Ovary (tissue), 9 donors: Measurements from ENCODE around the gene MELTF. TPM values are rescaled to one million over a fixed set of nuclear protein-coding genes. Genes with fewer than 3 reads are reported as not detected.

ENCODE experiments used
- DNase-seq, 5 donors: peaks; one replicate each; pipeline ENCODE4 v3.0.0-alpha.2; 2019 to 2020
- H3K27ac ChIP-seq, 2 donors: fragments of 200-600 bp; one replicate each; pipeline versions ENCODE4 v1.5.1 to v1.8.0; 2019 to 2022
- H3K27me3 ChIP-seq: fragments of 200-600 bp; one replicate; pipeline ENCODE4 v1.8.0; 2022
- H3K36me3 ChIP-seq: fragments of 200-600 bp; sonication (generic); one replicate; pipeline ENCODE4 v1.5.1; 2019
- H3K4me1 ChIP-seq: one replicate; pipeline ENCODE4 v1.8.1; 2013; ENCODE audit warnings: mild to moderate bottlenecking, moderate library complexity; ENCODE audit not compliant: insufficient read depth
- H3K4me3 ChIP-seq: fragments of 200-600 bp; sonication (generic); one replicate; pipeline ENCODE4 v1.5.1; 2017
- H3K9me3 ChIP-seq, 2 donors: fragments of 200-600 bp in 1 of 2; sonication (generic) in 1 of 2; one replicate each; pipeline versions ENCODE4 v1.5.1 to v1.8.1; 2013 to 2019; ENCODE audit warnings: mild to moderate bottlenecking in 1 of 2, moderate library complexity in 1 of 2
- EP300 ChIP-seq: sonication (generic); formaldehyde crosslinking; IDR thresholded peaks from one replicate; pipeline ENCODE4 v1.6.1; 2017; ENCODE audit warnings: antibody characterized with exemption
- POLR2A ChIP-seq: fragments of 450-650 bp; IDR thresholded peaks from one replicate; pipeline ENCODE4 v1.6.1; 2017; ENCODE audit warnings: antibody characterized with exemption, mild to moderate bottlenecking, moderate library complexity
- WGBS, 3 donors: extraction: QIAGEN DNeasy Blood & Tissue Kit in 1 of 3; methylation state at CpG; one replicate each; pipeline versions ENCODE4 v1.1.5 to v1.1.7; 2013 to 2017; 5-methylcytosine and 5-hydroxymethylcytosine counted together
- intact Hi-C, 4 donors: fragments of 100-400 bp; cut with DNase I; formaldehyde crosslinking; loops; one replicate each; pipeline versions ENCODE4 v1.11.0 to v1.15.1; 2022 to 2023
- polyA plus RNA-seq, 2 donors: library from polyadenylated mRNA; stranded (reverse); fragments of 200-250 nt in 1 of 2; fragments of 350-450 nt in 1 of 2; fragmentation: Illumina TruSeq in 1 of 2; extraction: RNeasy Lipid Tissue Mini Kit (QIAGEN cat#74804) in 1 of 2; gene quantifications; one replicate each; pipeline ENCODE4 v1.2.3, GENCODE V29; 2013 to 2014
- total RNA-seq, 7 donors: library from RNA; depleted of rRNA in 2 of 7; stranded (reverse); fragments of >200 nt in 2 of 7; fragmentation: NEBNext Ultra II Directional in 3 of 7; extraction: Animal tissue kit (Norgen Biotek cat#: 25700) in 3 of 7; gene quantifications; one replicate each; pipeline versions ENCODE4 v1.1.0 to v1.2.4, GENCODE V29; 2016 to 2023
- TF ChIP-seq, protein P1 (sequence below), 3 donors: fragments of 450-650 bp in 2 of 3; fragments of 200-600 bp in 1 of 3; IDR thresholded peaks; one replicate each; pipeline versions ENCODE4 v1.5.1 to v1.8.0; 2016 to 2022; ENCODE audit warnings: antibody characterized with exemption in 3 of 3, mild to moderate bottlenecking in 1 of 3
- donor health status: DM: no; HTN: no; CAD: no; lungs with moderate emphysema.
- donor health status: DM: no; HTN: no; CAD: no.
- donor health status: Bipolar disorder and iron deficiency.
- donor health status: DM: yes; HTN: yes; CAD: no.
- donor health status: DM: no; HTN: no; CAD: no.
- donor health status: DM: yes; HTN: yes; CAD: no.

The MELTF gene
- total and polyA plus RNA-seq, 9 donors, result 0.53 to 19.0 (median 2.0) TPM

GRCh38 chr3:197027151-197027895, 2.3 kb downstream of the MELTF start:
- no peaks in the 10 kb centered on the region for H3K36me3 ChIP-seq
- H3K4me1 ChIP-seq, result peaks cover 5% of the 10 kb centered on the region
- no peak overlapping the region for H3K27ac ChIP-seq
- H3K4me3 ChIP-seq, result no peak overlapping the region
- no peaks in the 10 kb centered on the region for H3K27me3 ChIP-seq
- no peaks in the 10 kb centered on the region for H3K9me3 ChIP-seq
- 94 to 98% (median 96%) methylated on average over 29 of the region's 29 CpGs for whole genome bisulfite sequencing, 3 donors
- TF ChIP-seq EP300 (no peak), POLR2A (no peak)
- TF ChIP-seq, protein P1, sequence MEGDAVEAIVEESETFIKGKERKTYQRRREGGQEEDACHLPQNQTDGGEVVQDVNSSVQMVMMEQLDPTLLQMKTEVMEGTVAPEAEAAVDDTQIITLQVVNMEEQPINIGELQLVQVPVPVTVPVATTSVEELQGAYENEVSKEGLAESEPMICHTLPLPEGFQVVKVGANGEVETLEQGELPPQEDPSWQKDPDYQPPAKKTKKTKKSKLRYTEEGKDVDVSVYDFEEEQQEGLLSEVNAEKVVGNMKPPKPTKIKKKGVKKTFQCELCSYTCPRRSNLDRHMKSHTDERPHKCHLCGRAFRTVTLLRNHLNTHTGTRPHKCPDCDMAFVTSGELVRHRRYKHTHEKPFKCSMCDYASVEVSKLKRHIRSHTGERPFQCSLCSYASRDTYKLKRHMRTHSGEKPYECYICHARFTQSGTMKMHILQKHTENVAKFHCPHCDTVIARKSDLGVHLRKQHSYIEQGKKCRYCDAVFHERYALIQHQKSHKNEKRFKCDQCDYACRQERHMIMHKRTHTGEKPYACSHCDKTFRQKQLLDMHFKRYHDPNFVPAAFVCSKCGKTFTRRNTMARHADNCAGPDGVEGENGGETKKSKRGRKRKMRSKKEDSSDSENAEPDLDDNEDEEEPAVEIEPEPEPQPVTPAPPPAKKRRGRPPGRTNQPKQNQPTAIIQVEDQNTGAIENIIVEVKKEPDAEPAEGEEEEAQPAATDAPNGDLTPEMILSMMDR (IDR thresholded peaks at IDR 0.05), result no peak
- intact Hi-C loops, result no loop called here
- peak in 1 of 5 donors; percentile 35 for DNase-seq

- intact Hi-C loops, result no loop called here
- Histone ChIP-seq H3K9me3 (no peaks in the 10 kb centered on the region), H3K36me3 (no peaks in the 10 kb centered on the region), H3K4me3 (no peak overlapping the region), H3K4me1 (peaks cover 3% of the 10 kb centered on the region), H3K27ac (no peak overlapping the region), H3K27me3 (no peaks in the 10 kb centered on the region)
- peak in 1 of 5 donors; percentile 27 for DNase-seq
- no peak for TF ChIP-seq EP300
- TF ChIP-seq, protein P1 (IDR thresholded peaks at IDR 0.05), result no peak
- no peak for TF ChIP-seq POLR2A
- WGBS, 3 donors, result 87 to 89% (median 87%) methylated on average over 9 of the region's 9 CpGs
These were observed 3.1 kb downstream of the MELTF start for GRCh38 chr3:197026481-197026866.

- Histone ChIP-seq H3K4me3 (no peak overlapping the region), H3K36me3 (no peaks in the 10 kb centered on the region), H3K27ac (no peak overlapping the region), H3K9me3 (no peaks in the 10 kb centered on the region), H3K4me1 (peaks cover 3% of the 10 kb centered on the region), H3K27me3 (no peaks in the 10 kb centered on the region)
- intact Hi-C loops, result no loop called here
- TF ChIP-seq EP300 (no peak), POLR2A (no peak)
- TF ChIP-seq, protein P1 (IDR thresholded peaks at IDR 0.05), result no peak
- peak in 1 of 5 donors; percentile 29 for DNase-seq
- WGBS, 3 donors, result 89 to 92% (median 91%) methylated on average over 21 of the region's 21 CpGs
These were observed 3.7 kb downstream of the MELTF start for GRCh38 chr3:197025736-197026480.

- Histone ChIP-seq H3K27ac (no peak overlapping the region), H3K4me3 (no peak overlapping the region), H3K36me3 (no peaks in the 10 kb centered on the region), H3K4me1 (peaks cover 3% of the 10 kb centered on the region), H3K27me3 (no peaks in the 10 kb centered on the region), H3K9me3 (no peaks in the 10 kb centered on the region)
- WGBS, 3 donors, result 91 to 92% (median 91%) methylated on average over 28 of the region's 28 CpGs
- intact Hi-C loops, result no loop called here
- peak in 1 of 5 donors; percentile 21 for DNase-seq
- TF ChIP-seq POLR2A (no peak), EP300 (no peak)
- TF ChIP-seq, protein P1 (IDR thresholded peaks at IDR 0.05), result no peak
These were observed 4.5 kb downstream of the MELTF start for GRCh38 chr3:197024881-197025735.
